Psoas muscle (tissue), 8 donors: ENCODE data around the gene SORBS1. TPM values are rescaled to one million over a fixed set of nuclear protein-coding genes. Genes with fewer than 3 reads are reported as not detected.
A peak's percentile ranks its signal among the peaks of the same experiment; 100 is the strongest.

Source experiments
- ATAC-seq, 4 donors: fragments of 200-7000 bp; cut with Tn5 transposase; one replicate each; pipeline ENCODE4 v1.9.1; 2020; ENCODE audit warnings: moderate library complexity in 3 of 4, mild to moderate bottlenecking in 2 of 4
- DNase-seq, 2 donors: peaks; one replicate each; pipeline ENCODE4 v3.0.0-alpha.2; 2020
- H3K27ac ChIP-seq: fragments of 200-600 bp; one replicate; pipeline ENCODE4 v1.8.0; 2022
- H3K27me3 ChIP-seq, 3 donors: fragments of 200-600 bp in 1 of 3; one replicate each; pipeline versions ENCODE4 v1.6.1 to v1.8.0; 2013 to 2022; ENCODE audit warnings: low read length in 2 of 3, mild to moderate bottlenecking in 2 of 3, moderate library complexity in 1 of 3; ENCODE audit not compliant: insufficient read depth in 3 of 3
- H3K36me3 ChIP-seq, 2 donors: fragments of 200-600 bp in 1 of 2; one replicate each; pipeline versions ENCODE4 v1.6.1 to v1.8.0; 2013 to 2022; ENCODE audit warnings: low read depth in 1 of 2, mild to moderate bottlenecking in 1 of 2, moderate library complexity in 1 of 2; ENCODE audit not compliant: insufficient read depth in 1 of 2
- H3K4me1 ChIP-seq: fragments of 200-600 bp; one replicate; pipeline ENCODE4 v1.8.0; 2022
- H3K4me3 ChIP-seq: fragments of 200-600 bp; one replicate; pipeline ENCODE4 v1.8.0; 2022; ENCODE audit warnings: mild to moderate bottlenecking
- H3K9me3 ChIP-seq: fragments of 200-600 bp; one replicate; pipeline ENCODE4 v1.8.0; 2022
- CTCF ChIP-seq: fragments of 200-600 bp; IDR thresholded peaks from one replicate; pipeline ENCODE4 v1.8.0; 2022; ENCODE audit warnings: antibody characterized with exemption
- WGBS, 3 donors: extraction: QIAGEN DNeasy Blood & Tissue Kit; methylation state at CpG; one replicate each; pipeline versions ENCODE4 v1.1.6 to v1.1.7; 2013; 5-methylcytosine and 5-hydroxymethylcytosine counted together
- intact Hi-C, 2 donors: fragments of 100-400 bp; cut with DNase I; formaldehyde crosslinking; loops; one replicate each; pipeline versions ENCODE4 v1.11.0 to v1.14.2; 2022
- polyA plus RNA-seq, 3 donors: library from polyadenylated mRNA; stranded (reverse); fragments of 200-250 nt; gene quantifications; one replicate each; pipeline ENCODE4 v1.2.3, GENCODE V29; 2013
- total RNA-seq, 4 donors: library from RNA; stranded (reverse); fragmentation: NEBNext Ultra II Directional in 2 of 4; extraction: Animal tissue kit (Norgen Biotek cat#: 25700) in 2 of 4; gene quantifications; one replicate each; pipeline versions ENCODE4 v1.2.1 to v1.2.4, GENCODE V29; 2021 to 2023
- donor health status: healthy with polysubstance abuse.
- donor health status: DM: no; HTN: no; CAD: no; lungs with moderate emphysema.
- donor health status: Bipolar disorder and iron deficiency.
- donor health status: healthy.
- donor health status: DM: yes; HTN: yes; CAD: no.
- donor health status: DM: no; HTN: no; CAD: no.
- donor health status: DM: no; HTN: no; CAD: no.
- donor health status: DM: yes; HTN: yes; CAD: no.

SORBS1 gene
- total and polyA plus RNA-seq, 7 donors: 17.3 to 306 (median 145) TPM

- Histone ChIP-seq H3K9me3 (no peaks in the 10 kb centered on the region), H3K4me3 (no peak overlapping the region), H3K4me1 (peaks cover 3% of the 10 kb centered on the region), H3K36me3 (no peaks in the 10 kb centered on the region), H3K27ac (no peak overlapping the region), H3K27me3 (no peaks in the 10 kb centered on the region)
- peak in 2 of 4 donors; percentile 47 to 57 for ATAC-seq
- WGBS, 3 donors: 46 to 81% (median 57%) methylated on average over 11 of the region's 11 CpGs
- DNase-seq: no peak
- intact Hi-C loops: no loop called here
- TF ChIP-seq CTCF: no peak
Measured at GRCh38 chr10:95574649-95575365, 13.6 kb upstream of the SORBS1 start.

GRCh38 chr10:95573964-95574604, 12.9 kb upstream of the SORBS1 start:
- ATAC-seq (peak in 2 of 4 donors; percentile 45 to 54), DNase-seq (no peak)
- TF ChIP-seq CTCF: no peak
- Histone ChIP-seq H3K27ac (peak overlapping the region; percentile 3), H3K9me3 (no peaks in the 10 kb centered on the region), H3K36me3 (no peaks in the 10 kb centered on the region), H3K4me1 (peaks cover 3% of the 10 kb centered on the region), H3K4me3 (no peak overlapping the region), H3K27me3 (no peaks in the 10 kb centered on the region)
- WGBS, 3 donors: 56 to 62% (median 59%) methylated on average over 6 of the region's 6 CpGs
- intact Hi-C loops: no loop called here

- intact Hi-C loops: no loop called here
- Histone ChIP-seq H3K27ac (peak overlapping the region; percentile 3), H3K36me3 (no peaks in the 10 kb centered on the region), H3K9me3 (no peaks in the 10 kb centered on the region), H3K27me3 (no peaks in the 10 kb centered on the region), H3K4me3 (no peak overlapping the region), H3K4me1 (peaks cover 3% of the 10 kb centered on the region)
- 63 to 86% (median 64%) methylated on average over 3 of the region's 3 CpGs for WGBS, 3 donors
- TF ChIP-seq CTCF: no peak
- DNase-seq: no peak
- ATAC-seq: no peak
Measured at GRCh38 chr10:95573527-95573926, 12.4 kb upstream of the SORBS1 start.

GRCh38 chr10:95572131-95572820, 11.1 kb upstream of the SORBS1 start:
- intact Hi-C loops: no loop called here
- WGBS, 3 donors: 18 to 39% (median 19%) methylated on average over 7 of the region's 7 CpGs
- peak in 1 of 4 donors; percentile 50 for ATAC-seq
- no peak for DNase-seq
- Histone ChIP-seq H3K27ac (no peak overlapping the region), H3K4me1 (peaks cover 3% of the 10 kb centered on the region), H3K36me3 (no peaks in the 10 kb centered on the region), H3K4me3 (peak overlapping the region; percentile 50), H3K9me3 (no peaks in the 10 kb centered on the region), H3K27me3 (no peaks in the 10 kb centered on the region)
- no peak for TF ChIP-seq CTCF
